Activated CD8-positive, alpha-beta memory T cell treated with anti-CD3 and anti-CD28 coated beads for 4 hours (primary cell): ENCODE results near the gene PAM16.
"Not testable (repeated sequence)": the region's sequence is repeated elsewhere in the genome, so short reads cannot be mapped to it uniquely, and the experiment has no call there.

Source experiments
- DNase-seq, 2 donors: peaks; one replicate each; pipeline ENCODE4 v3.0.0-alpha.2; 2020; ENCODE audit warnings: low read depth in 2 of 2

Gene PAM16

DNA sequence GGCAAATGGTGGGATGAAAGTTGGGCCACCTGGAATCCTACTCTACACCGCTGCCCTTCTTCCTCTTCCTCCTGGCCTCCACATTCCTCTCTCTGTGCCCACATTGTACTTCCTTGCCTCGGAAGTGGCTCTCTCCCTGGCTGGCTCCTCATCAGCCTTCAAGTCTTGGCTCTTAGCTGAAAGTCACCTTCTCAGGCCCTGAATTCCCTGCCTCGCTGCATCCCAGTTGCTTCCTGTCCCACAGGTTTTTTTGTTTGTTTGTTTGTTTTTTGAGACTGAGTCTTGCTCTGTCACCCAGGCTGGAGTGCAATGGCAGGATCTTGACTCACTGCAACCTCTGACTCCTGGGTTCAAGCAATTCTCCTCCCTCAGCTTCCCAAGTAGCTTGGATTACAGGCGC, 2.6 kb upstream of the PAM16 start:
- DNase-seq: no peak

DNA sequence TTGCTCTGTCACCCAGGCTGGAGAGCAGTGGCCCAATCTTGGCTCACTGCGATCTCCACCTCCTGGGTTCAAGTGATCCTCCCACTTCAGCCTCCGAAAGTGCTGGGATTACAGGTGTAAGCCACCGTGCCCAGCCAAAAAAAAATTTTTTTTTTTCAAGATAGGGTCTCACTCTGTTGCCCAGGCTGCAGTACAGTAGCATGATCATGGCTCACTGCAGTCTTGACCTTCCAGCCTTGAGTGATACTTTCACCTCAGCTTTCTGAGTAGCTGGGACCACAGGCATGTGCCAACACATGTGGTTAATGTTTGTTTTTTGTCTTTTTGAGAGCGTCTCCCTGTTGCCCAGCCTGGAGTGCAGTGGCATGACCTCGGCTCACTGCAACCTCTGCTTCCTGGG, 1.7 kb upstream of the PAM16 start:
- no peak for DNase-seq

DNA sequence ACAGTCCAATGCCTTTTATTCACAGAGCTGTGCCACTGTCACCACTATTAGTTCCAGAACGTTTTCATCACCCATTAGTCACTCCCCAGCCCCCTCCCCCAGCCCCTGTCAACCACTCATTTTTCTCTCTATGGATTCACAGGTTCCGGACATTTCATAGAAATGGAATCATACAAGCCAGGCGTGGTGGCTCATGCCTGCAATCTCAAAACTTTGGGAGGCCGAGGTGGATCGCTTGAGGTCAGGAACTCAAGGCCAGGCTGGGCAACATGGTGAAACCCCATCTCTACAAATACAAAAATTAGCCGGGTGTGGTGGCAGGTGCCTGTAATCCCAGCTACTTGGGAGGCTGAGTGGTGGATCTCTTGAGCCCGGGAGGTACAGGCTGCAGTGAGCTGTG, 759 bp upstream of the PAM16 start:
- no peak for DNase-seq

DNA sequence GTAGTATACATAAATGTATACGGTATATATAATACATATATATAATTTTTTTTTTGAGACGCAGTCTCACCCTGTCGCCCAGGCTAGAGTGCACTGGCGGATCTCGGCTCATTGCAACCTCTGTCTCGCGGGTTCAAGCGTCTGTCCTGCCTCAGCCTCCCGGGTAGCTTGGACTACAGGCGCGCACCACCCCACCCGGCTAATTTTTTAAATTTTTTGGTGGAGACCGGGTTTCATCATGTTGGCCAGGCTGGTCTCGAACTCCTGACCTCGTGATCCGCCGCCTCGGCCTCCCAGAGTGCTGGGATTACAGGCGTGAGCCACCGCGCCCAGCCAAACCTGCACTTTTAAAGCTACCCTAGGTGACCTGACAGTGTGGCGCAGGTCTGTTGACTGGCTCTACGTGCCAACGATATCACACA, 745 bp downstream of the PAM16 start:
- no peak for DNase-seq

DNA sequence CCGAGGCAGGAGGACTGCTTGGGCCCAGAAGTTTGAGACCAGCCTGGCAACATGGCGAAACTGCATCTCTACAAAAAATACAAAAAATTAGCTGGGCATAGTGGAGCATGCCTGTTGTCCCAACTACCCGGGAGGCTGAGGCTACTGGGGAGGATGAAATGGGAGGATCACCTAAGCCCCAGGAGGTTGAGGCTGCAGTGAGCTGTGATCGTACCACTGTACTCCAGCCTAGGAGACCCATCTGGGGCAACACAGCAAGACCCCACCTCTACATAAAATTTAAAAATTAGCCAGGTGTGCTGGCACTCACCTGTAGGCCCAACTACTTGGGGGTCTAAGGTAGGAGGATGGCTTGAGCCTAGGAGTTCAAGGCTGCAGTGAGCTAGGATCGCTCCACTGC, 1.8 kb downstream of the PAM16 start:
- no peak for DNase-seq

DNA sequence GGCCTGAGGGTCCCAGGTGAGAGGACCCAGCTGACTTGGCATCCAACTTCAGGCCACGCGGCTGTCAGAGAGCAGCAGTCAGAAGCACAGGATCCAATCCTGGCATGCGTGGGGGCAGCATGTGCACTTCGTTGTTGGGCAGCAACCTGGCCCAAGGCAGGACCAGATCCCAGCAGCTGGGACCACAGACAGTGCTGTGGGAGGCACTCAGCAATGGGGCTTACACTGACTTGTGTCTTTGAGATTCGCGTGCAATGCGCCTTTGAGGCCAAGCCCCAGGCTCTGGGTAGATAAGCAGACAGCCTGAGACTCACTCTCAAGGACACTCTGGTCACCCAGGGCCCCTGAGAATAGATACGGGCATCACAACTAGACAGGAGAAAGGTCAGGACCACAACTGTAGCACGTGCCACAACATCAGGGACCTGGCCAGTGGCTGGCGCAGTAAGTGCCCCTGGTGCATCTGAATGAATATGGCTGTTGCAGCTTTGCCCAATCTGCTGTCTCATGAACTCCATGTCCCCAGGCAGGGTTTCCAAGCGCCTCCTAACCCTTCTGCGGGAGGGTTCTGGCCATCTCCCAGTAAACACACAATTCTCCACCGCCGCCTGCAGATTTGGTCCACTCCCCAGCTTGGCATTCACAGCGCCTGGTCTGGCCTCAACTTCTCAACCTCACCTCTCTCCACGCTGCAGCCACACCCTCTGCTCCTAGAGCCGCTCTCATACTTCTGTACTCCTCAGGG, 3.2 kb downstream of the PAM16 start:
- DNase-seq: no peak

DNA sequence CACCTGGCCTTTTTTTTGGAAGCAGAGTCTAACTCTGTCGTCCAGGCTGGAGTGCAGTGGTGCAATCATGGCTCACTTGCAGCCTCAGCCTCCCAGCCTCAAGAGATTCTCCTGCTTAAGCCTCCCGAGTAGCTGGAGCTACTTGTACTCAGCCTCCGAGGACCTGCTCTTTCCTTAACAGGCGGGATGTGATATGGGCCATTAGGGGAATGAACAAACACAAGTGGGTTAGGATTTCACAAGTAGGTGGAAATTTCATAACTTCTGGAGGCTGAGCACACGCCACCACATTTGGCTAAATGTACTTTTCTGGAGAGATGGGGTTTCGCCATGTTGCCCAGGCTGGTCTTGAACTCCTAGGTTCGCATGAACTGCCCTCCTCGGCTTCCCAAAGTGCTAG, 4.1 kb downstream of the PAM16 start:
- no peak for DNase-seq

DNA sequence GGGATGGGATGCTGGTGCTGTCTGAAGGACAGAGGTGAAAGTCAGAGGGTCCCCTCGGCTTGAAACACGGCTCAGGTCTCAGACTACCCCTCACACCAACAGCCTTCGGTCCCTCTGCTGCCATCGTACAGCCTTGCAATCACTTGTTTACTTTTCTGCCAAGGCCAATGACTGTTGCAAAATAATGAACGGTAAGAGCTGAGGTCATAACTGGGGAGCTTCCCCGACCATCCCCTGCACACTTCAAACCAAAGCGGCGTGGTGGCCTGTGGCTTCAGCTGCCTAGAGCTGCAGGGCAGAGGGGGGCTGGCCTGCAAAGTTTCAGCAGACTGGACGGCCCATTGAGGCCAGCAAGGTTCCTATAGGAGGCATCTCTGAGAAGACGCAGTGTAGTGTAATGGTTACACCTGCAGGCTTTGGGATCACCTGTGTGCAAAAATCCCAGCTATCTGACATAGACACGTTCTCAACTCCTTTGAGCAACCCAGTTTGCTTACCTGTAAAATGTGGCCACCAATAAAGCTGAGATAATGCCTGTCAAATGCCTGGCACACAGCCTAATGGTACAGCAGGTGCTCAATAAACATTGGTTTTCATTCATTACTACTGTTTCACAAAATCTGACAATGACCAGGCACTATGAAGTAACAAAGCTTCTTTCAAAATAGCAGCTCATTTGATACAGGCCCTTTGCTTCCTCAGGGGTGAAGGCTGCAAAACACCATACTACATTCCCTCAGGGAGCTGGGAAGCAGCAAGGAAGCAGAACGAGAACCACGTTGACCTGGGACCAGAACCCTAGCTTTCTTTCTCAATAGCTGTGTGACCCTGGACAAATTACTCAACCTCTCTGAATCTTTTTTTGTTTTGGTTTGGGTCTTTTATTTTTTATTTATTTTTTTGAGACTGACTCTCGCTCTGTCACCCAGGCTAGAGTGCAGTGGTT, 5.0 kb downstream of the PAM16 start:
- DNase-seq: no peak

DNA sequence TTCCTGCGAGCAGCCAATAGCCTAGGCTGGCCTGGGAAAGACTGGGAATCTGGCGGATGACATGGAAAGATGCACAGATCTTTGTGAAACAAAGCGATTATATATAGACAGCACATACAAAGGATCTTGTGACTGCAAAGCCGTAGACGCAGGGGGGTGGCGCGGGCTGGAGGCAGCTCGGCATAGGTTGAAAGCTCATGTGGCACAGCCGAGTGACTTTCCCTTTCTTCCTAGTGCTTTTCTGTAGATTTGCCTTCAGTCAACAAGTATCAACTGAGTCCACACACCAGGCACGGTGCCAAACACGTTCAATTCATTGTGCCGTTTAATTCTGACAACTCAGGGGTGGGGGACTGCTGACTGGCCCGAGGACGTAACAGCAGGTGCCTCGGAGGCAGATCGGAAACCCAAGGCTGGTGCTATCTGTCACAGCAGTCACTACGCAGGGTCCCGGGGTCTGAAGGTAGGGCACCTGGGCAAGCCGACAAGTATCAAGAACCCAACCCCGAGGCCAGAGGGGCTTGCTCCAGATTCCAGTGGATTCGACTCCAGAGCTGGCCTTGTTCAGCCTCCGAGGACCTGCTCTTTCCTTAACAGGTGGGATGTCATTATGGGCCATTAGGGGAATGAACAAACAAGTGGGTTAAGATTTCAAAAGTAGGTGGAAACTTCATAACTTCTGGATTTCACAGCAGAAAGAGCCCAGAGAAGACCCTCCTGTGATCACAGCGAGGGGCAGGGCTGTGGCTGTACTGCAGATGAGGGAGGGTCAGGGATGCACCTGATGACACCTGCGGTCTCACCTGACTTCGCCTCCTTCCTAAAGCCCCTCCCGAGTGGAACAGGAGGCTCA, 5.9 kb downstream of the PAM16 start:
- DNase-seq: no peak

DNA sequence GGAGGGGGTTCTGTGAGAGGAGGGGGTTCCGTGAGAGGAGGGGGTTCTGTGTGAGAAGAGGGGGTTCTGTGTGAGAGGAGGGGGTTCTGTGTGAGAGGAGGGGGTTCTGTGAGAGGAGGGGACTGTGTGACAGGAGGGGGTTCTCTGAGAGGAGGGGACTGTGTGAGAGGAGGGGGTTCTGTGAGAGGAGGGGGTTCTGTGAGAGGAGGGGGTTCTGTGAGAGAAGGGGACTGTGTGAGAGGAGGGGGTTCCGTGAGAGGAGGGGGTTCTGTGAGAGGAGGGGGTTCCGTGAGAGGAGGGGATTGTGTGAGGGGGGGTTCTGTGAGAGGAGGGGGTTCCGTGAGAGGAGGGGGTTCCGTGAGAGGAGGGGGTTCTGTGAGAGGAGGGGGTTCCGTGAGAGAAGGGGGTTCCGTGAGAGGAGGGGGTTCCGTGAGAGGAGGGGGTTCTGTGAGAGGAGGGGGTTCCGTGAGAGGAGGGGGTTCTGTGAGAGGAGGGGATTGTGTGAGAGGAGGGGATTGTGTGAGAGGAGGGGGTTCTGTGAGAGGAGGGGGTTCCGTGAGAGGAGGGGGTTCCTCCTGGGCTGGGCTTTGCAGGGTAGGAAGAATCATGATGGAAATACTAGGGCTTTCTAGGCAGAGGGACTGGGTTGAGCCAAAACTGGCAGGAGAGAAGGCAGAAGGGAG, 6.7 kb downstream of the PAM16 start:
- not testable (repeated sequence) for DNase-seq

DNA sequence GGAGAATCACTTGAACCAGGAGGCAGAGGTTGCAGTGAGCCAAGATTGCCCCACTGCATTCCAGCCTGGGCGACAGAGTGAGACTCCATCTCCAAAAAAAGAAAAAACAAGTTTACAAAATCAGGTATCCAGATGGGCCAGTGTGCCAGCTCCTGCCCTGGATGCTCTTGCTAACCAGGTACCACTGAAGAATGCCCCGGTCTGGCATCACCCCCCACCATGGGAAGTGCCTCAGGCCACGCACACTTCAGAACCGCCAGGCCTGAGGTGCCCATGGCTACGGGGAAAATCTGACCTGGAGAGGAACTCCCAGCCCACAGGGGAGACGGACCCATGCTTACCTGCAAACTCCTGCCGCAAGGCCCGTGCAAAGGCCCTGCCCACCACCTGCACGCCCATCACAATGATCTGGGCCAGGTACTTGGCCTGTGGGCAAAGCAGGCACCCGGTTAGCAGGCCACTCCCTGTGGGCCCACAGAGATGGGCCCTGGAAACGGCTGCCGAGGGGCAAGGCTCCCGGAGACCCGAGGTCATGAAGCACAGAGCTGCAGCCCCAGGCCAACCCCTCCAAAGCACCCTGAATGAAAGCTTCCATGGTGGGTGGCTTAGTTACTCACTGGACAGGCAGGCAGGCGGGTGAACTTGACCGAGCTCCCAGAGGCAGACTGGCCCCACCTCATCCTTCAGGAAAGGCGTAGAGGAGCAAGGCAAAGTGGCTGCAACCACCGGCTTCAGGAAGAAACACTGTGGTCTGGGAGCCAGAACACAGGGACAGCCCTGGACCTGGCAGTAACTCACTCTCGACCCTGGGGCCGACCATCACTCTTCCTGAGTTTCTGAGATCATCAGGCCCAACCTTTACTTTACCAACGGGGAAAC, 8.0 kb downstream of the PAM16 start:
- DNase-seq: no peak

DNA sequence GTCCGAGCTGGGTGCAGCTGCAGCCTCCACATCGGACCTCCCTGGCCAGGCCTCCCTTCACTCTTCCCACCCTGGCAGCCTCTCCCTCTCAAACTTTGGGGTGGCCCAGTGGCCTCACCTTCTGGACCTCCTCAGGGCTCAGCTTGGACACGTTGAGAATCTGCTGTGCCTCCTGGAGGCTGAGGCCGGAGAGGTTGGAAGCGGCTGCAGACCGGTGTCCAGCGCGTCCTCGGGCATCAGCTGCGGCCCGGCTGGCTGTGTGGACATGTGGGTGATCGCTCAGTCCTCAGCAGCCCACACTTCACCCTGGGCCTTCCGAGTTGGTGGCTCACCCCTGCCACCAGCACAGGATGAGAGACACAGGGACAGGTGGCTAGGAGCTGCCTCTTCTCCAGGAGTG, 9.9 kb downstream of the PAM16 start:
- no peak for DNase-seq

DNA sequence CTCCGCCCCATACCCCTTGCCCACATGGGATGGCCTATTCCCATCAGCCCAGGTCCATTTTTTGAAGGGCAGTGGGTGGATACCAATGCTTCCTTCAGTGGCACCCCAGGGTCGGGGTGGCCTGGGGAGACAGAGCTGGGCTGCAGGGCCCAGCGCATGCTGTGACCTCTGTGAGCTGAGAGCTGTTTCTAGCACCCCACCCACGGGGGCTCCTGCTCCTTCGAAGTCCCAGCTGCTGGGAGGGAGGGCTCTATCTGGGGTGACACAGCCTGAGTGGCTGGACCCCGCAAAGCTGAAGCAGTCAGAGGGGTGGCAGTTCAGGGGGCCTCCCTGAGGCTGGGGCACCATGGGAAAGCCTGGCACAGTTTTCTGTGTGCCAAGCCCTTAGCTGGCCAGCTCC, 10.7 kb downstream of the PAM16 start:
- no peak for DNase-seq

DNA sequence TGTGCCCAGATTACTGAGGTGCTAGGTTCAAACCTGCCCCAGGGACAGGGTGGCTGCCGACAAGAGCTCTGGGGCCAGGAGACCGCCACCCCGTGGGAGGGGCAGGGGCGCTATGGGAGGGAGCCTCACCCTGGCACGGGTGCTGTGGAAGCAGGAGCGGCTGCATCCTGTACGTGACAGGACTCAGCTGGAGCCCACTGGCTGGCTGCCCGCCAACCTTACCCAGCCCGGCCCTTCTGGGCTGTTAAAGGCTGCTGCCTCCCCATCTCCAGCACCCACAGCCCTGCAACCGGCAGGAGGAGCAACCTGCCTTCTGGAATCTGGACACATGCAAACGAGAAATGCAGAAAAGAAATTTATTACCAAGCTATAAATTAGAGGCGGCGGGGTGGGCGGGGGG, 11.2 kb downstream of the PAM16 start:
- no peak for DNase-seq

DNA sequence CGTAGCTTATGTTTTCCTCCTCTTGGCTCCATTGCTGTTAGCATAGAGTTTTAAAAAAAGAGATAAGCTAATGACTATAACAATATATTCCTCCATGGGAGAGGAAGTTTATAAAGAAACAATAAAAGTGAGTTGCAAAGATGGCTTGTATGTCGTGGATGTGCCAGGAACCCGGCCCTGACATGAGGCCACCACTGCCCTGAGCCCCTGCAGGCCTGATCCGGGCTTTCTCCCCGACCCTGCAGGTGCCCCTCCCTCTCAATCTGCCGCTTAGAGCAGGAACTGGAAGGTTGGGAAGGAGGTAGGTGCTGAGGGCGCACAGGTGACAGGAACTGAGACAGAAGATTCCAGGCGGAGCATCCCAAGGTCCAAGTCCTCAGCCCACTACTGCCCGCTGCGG, 11.7 kb downstream of the PAM16 start:
- DNase-seq: no peak

DNA sequence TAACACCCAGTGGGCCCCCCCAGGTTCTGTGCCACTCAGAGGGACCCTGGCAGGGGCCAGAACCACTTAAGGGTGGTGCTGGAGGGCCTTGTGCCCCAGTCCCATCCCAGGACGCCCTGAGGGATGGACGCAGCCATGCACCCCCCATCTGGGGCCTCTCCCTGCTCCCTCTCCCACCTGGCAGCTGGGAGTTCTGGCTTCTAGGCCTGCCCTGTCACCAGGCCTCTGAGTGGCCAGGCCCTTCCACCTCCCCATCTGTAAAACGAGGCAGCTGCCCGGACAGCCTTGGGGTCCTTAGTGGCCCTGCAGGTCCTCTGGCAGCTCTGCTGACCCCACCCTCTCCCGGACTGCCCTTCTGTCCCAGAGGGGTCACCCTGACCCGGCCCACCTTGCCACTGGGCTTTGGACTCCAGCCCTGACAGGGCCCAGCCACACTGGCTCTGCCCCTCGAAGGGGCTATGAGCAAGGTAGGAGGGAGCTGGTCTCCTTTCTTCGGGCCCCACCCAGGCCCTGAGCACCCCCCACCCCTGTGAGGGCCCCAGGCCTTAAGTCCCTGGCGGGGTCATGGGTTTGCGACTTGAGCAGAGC, 12.3 kb downstream of the PAM16 start:
- no peak for DNase-seq

DNA sequence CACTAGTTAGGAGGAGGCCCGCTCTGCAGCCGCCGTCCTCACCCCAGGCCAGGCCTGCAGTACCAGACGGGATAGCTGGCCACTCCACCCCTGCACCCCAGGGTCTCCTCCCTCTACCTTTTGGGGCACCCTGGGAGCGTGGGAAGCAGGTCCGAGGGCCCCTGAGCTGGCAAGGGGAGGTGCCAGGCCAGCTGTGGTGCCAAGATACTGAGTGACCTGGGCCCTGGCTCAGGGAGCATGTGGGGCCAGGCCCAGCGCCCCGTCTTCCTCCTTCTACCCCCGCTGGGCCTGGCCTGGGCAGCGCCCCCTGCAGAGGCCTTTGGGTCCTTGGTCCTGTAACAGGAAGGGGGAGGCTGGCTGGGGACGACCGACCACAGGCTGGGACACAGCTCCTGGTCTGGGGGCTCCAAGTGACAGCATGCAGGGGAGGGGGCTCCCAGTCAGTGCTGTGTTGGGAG, 13.0 kb downstream of the PAM16 start:
- DNase-seq: no peak

DNA sequence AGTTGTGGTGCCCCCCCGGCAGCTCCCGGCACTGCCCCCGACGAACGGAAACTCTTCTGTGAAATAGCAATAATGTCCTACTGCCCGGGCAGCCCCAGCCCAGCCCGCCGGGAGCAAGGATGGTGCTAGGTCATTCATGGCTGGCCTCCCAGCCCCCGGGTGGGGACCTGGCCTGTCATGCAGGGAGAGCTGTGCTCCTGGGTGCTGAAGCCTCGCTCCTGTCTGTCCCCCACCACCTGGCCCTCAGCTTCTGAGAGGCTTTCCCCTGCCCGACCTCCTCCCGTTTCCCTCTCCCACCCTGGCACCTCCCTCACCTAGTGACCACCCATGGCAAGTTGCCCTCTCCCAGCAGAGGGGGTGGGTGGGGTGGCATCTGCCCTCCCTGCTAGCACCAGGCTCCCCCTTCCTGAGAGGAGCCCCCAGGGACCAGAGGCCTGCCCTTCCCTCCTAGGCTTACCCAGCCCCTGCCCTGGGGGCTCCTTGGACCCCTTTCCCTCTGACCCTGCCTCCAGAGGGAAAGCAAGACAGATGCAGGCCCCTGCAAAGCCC, 13.5 kb downstream of the PAM16 start:
- no peak for DNase-seq

DNA sequence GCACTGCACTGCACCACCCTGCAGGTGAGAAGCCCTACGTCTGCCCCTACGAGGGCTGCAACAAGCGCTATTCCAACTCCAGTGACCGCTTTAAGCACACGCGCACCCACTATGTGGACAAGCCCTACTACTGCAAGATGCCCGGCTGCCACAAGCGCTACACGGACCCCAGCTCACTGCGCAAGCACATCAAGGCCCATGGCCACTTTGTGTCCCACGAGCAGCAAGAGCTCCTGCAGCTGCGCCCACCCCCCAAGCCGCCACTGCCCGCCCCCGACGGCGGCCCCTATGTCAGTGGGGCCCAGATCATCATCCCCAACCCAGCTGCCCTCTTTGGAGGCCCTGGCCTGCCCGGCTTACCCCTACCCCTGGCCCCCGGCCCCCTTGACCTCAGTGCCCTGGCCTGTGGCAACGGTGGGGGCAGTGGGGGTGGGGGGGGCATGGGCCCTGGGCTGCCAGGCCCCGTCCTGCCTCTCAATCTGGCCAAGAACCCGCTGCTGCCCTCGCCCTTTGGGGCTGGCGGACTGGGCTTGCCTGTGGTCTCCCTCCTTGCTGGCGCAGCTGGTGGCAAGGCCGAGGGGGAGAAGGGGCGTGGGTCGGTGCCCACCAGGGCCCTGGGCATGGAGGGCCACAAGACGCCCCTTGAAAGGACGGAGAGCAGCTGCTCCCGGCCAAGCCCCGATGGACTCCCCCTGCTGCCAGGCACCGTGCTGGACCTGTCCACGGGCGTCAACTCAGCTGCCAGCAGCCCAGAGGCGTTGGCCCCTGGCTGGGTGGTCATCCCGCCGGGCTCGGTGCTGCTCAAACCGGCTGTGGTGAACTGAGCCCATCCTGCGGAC, 14.2 kb downstream of the PAM16 start:
- DNase-seq: no peak
